AG04450 (cell line): Measurements from ENCODE around the gene NINL. TPM values are rescaled to one million over a fixed set of nuclear protein-coding genes. Genes with fewer than 3 reads are reported as not detected.
"Not testable (repeated sequence)": the region's sequence is repeated elsewhere in the genome, so short reads cannot be mapped to it uniquely, and the experiment has no call there.

ENCODE experiments used
- CTCF ChIA-PET: fragments of 300-600, 350-600 bp; formaldehyde crosslinking; extraction: SDS; loops from one replicate; lab custom pipeline; 2022; ENCODE audit warnings: antibody characterized with exemption, inconsistent platforms; lab: Charles Lee
- POLR2A ChIA-PET: fragments of 350-600 bp; formaldehyde crosslinking; extraction: SDS; loops from one replicate; lab custom pipeline; 2021; ENCODE audit warnings: antibody characterized with exemption, inconsistent platforms; lab: Yijun Ruan, JAX
- DNase-seq: peaks from one replicate; pipeline ENCODE4 v3.0.0-alpha.2; 2011; ENCODE audit warnings: low read depth, low spot score
- H3K27ac ChIP-seq: one replicate; pipeline ENCODE4 v1.5.1; 2012; ENCODE audit warnings: low read depth, low read length, control low read depth
- H3K27me3 ChIP-seq: one replicate; pipeline ENCODE4 v1.6.0; 2012; ENCODE audit warnings: low read length; ENCODE audit not compliant: control insufficient read depth, insufficient read depth
- H3K4me3 ChIP-seq: 2 replicates; pipeline ENCODE4 v1.5.1; 2011; ENCODE audit warnings: mild to moderate bottlenecking, low read depth, low read length, control low read depth
- H3K9me3 ChIP-seq: 2 replicates; pipeline ENCODE4 v1.5.1; 2012; ENCODE audit warnings: low read length; ENCODE audit not compliant: control insufficient read depth, insufficient read depth
- CTCF ChIP-seq: IDR thresholded peaks from 2 replicates; pipeline ENCODE4 v1.5.1; 2011; ENCODE audit warnings: low read depth, low read length, control low read depth, inconsistent platforms
- polyA plus RNA-seq: library from polyadenylated mRNA; depleted of rRNA; stranded (reverse); fragments of >200 nt; gene quantifications from 2 replicates; pipeline ENCODE4 v1.2.3, GENCODE V29; 2011

The NINL gene
- polyA plus RNA-seq, 1 experiment, result 10.4 TPM

- H3K9me3 ChIP-seq, result no peaks in the 10 kb centered on the region; the same call in 1 of the 2 replicates
- no peaks in the 10 kb centered on the region for H3K27me3 ChIP-seq
- H3K27ac ChIP-seq, result no peak overlapping the region
- no peak overlapping the region for H3K4me3 ChIP-seq
- POLR2A ChIA-PET, result interaction anchor here (0.6 kb wide), 1 partner anchor 144 kb away, joined by 3 read pairs; no protein-coding TSS in a partner anchor
- CTCF ChIA-PET, result no interaction called here
- no peak for DNase-seq
- no peak for TF ChIP-seq CTCF
These were observed 106.3 kb downstream of the NINL start for GRCh38 chr20:25478889-25479568.

- CTCF ChIA-PET, result no interaction called here
- no peak for TF ChIP-seq CTCF
- H3K27me3 ChIP-seq, result no peaks in the 10 kb centered on the region
- no peak for DNase-seq
- POLR2A ChIA-PET, result interaction anchor here (0.6 kb wide), 1 partner anchor 15 kb away, joined by 4 read pairs; no protein-coding TSS in a partner anchor
- H3K9me3 ChIP-seq, result no peaks in the 10 kb centered on the region; the same call in 1 of the 2 replicates
- H3K27ac ChIP-seq, result no peak overlapping the region
- no peak overlapping the region for H3K4me3 ChIP-seq
These were observed 108.1 kb downstream of the NINL start for GRCh38 chr20:25477014-25477882.

- CTCF ChIA-PET, result no interaction called here
- no peak for TF ChIP-seq CTCF
- no peak for DNase-seq
These were observed 109.0 kb downstream of the NINL start for GRCh38 chr20:25476106-25477013.

GRCh38 chr20:25473297-25473696 is 112.0 kb downstream of the NINL start:
- H3K27ac ChIP-seq, CTCF ChIA-PET, POLR2A ChIA-PET, H3K4me3 ChIP-seq, DNase-seq, H3K27me3 ChIP-seq, H3K9me3 ChIP-seq: not testable (repeated sequence)

More at GRCh38 chr20:25476106-25477013, 109.0 kb downstream of the NINL start:
- H3K27ac ChIP-seq, result no peak overlapping the region
- POLR2A ChIA-PET, result no interaction called here
- H3K9me3 ChIP-seq, result no peaks in the 10 kb centered on the region; the same call in 1 of the 2 replicates
- no peaks in the 10 kb centered on the region for H3K27me3 ChIP-seq
- H3K4me3 ChIP-seq, result no peak overlapping the region

GRCh38 chr20:25471020-25471419 is 114.3 kb downstream of the NINL start:
- Histone ChIP-seq H3K9me3 (no peaks in the 10 kb centered on the region; the same call in 1 of the 2 replicates), H3K4me3 (no peak overlapping the region), H3K27me3 (no peaks in the 10 kb centered on the region), H3K27ac (no peak overlapping the region)
- no peak for DNase-seq
- TF ChIP-seq CTCF, result no peak
- POLR2A ChIA-PET, result no interaction called here
- CTCF ChIA-PET, result interaction anchor here (0.9 to 1.8 kb wide), 2 partner anchors 166 to 221 kb away, joined by 3 to 7 read pairs; no protein-coding TSS in a partner anchor
